ENCODE results near the gene SLC30A1. TPM values are rescaled to one million over a fixed set of nuclear protein-coding genes. Genes with fewer than 3 reads are reported as not detected.
A peak's percentile ranks its signal among the peaks of the same experiment; 100 is the strongest.

Gene SLC30A1
- total RNA-seq, 1 donor from 2014 or later = 6.9 TPM

- DNase-seq (ENCODE audit: low read depth) = no peak
- no peak overlapping the region for H3K4me3 ChIP-seq (ENCODE audit: low read depth, low read length)
- no peak for TF ChIP-seq CTCF (conservative IDR thresholded peaks at IDR 0.05; ENCODE audit: low read depth, low read length)
Measured at GRCh38 chr1:211583011-211583992, 4.3 kb upstream of the SLC30A1 start.

- TF ChIP-seq CTCF (conservative IDR thresholded peaks at IDR 0.05; ENCODE audit: low read depth, low read length) = no peak
- H3K4me3 ChIP-seq (ENCODE audit: low read depth, low read length) = no peak overlapping the region
- DNase-seq (ENCODE audit: low read depth) = no peak
Measured at GRCh38 chr1:211581526-211581925, 2.6 kb upstream of the SLC30A1 start.

DNA sequence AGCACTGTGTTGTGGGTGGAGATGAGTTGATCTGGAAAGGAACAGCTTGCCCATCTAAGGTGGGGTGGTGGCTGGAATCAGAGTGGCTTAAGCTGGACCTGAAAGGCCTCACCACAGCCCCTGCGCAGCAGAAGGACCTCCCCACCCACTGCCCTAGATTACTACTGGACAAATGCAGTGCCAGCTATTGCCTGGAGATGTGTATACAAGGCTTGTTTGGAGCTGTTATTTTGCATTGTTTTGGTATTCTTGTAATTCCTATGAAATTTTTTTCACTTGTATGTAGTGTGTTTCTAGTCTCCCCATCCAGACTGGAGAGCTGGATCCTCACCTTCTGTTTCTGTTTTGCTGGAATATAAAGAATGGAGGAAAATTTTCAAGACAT is 1.3 kb upstream of the SLC30A1 start:
- H3K4me3 ChIP-seq (ENCODE audit: low read depth, low read length) = no peak overlapping the region
- TF ChIP-seq CTCF (conservative IDR thresholded peaks at IDR 0.05; ENCODE audit: low read depth, low read length) = no peak
- no peak for DNase-seq (ENCODE audit: low read depth)

DNA sequence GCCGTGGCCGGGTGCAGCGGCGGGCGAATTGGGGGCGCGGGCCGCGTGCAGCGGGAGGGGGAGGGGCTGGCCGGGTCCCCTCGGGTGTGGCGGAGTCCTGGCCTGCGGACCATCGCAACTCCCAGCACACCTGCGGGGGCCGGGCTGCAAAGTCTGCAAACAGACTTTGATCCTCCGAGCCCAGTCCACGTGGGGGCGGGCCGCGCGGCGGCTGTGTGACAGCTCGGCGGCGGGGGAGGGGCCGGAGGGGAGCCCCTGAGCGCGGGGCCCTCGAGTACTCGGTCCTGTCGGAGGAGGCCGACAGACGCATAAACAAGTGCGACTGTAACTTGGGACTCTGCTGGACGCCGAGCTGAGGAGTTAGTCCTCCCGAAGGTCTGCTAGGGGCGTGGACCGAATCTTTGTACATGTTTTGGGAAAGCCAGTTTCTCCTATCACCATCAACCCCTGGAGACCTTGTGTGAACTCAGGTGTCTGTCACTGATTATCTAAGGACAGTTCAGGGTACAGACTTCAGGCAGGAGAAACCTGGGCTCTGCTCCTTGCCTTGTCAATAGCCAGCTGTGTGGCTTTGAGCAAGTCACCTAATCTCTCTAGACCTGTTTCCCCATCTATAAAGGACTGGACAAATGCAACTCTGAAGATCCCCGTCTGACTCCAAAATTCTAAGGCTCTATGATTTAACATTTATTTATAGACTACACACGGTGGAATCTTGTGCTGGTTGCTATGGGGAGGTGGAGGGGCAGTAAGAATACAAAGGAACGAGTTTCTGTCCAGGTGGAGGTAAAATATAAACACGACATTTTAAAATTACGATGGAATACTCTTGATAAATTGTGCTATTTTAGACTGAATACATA is 710 bp upstream of the SLC30A1 start:
- DNase-seq (ENCODE audit: low read depth) = no peak
- peak overlapping the region; percentile 58 for H3K4me3 ChIP-seq (ENCODE audit: low read depth, low read length)
- TF ChIP-seq CTCF (conservative IDR thresholded peaks at IDR 0.05; ENCODE audit: low read depth, low read length) = no peak

DNA sequence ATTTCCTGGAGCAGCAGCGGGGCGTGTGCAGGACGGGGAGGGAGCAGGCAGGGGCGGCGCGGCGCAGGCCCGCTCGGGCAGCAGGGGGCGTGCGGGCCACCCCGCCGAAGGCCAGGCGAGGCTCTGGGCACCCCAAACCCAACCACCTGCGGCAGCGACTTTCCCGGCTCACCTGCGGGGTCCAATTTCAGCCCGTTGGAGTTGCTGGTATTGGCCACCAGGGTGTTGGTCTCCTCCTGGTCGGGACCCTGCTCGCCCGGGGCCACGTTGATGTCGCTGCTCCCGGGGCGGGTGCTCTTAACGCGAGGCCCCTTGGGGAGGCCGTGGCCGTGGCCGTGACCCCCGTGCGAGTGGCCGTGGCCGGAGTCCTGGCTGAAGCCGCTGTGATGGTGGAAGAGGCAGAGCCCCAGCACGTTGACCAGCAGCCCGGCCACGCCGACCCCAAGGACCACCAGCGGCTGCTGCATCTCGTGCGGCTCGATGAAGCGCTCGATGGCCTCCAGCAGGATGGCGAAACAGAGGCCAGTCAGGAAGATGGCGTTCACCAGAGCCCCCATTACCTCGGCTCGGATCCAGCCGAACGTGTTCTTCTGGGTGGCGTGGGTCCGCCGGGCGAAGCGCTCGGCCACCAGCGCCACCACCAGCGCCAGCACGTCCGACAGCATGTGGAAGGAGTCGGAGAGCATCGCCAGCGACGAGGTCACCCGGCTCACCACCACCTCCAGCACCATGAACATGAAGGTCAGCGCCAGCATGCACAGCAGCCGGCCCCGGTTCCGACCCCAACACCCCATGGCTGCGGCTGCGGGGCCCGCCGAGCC is 932 bp downstream of the SLC30A1 start:
- H3K4me3 ChIP-seq (ENCODE audit: low read depth, low read length) = peak overlapping the region; percentile 73
- TF ChIP-seq CTCF (conservative IDR thresholded peaks at IDR 0.05; ENCODE audit: low read depth, low read length) = peak; percentile 74
- no peak for DNase-seq (ENCODE audit: low read depth)

DNA sequence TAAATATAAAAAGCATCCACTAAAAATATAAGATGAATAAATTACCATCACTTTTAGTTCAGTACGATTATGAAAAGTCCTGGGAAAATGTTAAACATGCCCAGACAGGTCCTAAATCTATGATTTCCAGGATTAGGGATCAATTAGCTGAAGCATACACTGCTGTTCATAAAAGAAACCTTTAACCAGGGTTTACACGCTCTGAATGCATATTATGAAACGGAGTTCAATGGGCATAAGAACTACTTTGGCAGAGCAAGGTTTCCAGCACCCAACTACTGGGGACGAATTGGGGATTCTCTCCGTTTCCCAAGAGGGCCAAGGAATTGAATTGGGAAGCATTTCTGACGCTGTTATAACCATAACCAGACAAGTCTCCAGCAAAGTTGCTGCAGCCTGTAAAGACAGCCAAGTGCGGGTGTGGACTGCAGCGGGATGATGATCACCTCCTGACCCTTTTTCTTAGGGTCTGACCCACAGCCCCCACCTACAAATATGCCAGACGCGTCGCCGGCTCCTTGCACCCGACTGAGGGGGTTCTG is 1.6 kb downstream of the SLC30A1 start:
- TF ChIP-seq CTCF (conservative IDR thresholded peaks at IDR 0.05; ENCODE audit: low read depth, low read length) = no peak
- DNase-seq (ENCODE audit: low read depth) = no peak

More for the DNA sequence above, 1.6 kb downstream of the SLC30A1 start:
- H3K4me3 ChIP-seq (ENCODE audit: low read depth, low read length) = peak overlapping the region; percentile 73
